Testis (tissue), 2 donors: ENCODE data around the gene CCDC47.

Experiments used
- CTCF ChIP-seq, 3 experiments: fragments of 450-650 bp in 2 of 3; fragments of 200-600 bp in 1 of 3; sonication (generic) in 1 of 3; IDR thresholded peaks; one replicate each; pipeline ENCODE4 v1.5.1; 2016 to 2019; ENCODE audit warnings: antibody characterized with exemption in 3 of 3, mild to moderate bottlenecking in 2 of 3, moderate library complexity in 1 of 3
- POLR2A ChIP-seq: fragments of 450-650 bp; IDR thresholded peaks from one replicate; pipeline ENCODE4 v1.6.1; 2017; ENCODE audit warnings: antibody characterized with exemption, mild to moderate bottlenecking, moderate library complexity

GRCh38 chr17:63703029-63703428 lies 70.4 kb downstream of the CCDC47 start:
- TF ChIP-seq POLR2A (no peak), CTCF (IDR thresholded peaks at IDR 0.05) (no peak)
